NK-92 treated with Interleukin-12 subunit alpha and Interleukin-12 subunit beta, amount 100 ng/mL, for 24 hours (cell line): ENCODE results near the gene PTBP3.
"Not testable (repeated sequence)": the region's sequence is repeated elsewhere in the genome, so short reads cannot be mapped to it uniquely, and the experiment has no call there.

Experiments used
- DNase-seq: peaks from one replicate; lab custom pipeline; 2025; lab: John Stamatoyannopoulos, UW

PTBP3 gene

DNA sequence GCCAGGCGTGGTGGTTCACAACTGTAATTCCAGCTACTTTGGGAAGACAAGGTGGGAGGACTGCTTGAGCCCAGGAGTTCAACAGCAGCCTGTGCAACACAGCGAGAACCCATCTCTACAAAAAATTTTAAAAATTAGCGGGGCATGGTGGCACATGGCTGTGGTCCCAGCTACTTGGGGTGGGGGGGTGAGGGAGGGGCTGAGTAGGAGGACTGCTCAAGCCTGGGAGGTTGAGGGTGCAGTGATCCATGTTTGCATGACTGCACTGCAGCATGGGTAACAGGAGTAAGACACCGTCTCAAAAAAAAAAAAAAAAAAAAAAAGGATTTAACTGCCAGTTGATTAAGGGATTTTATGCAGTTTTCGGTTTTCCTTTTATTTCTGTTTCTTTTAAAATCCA, 65.0 kb downstream of the PTBP3 start:
- no peak for DNase-seq

- not testable (repeated sequence) for DNase-seq
Observed at GRCh38 chr9:112267086-112267485, 66.3 kb downstream of the PTBP3 start.

- no peak for DNase-seq
Observed at GRCh38 chr9:112265391-112265790, 68.0 kb downstream of the PTBP3 start.

DNA sequence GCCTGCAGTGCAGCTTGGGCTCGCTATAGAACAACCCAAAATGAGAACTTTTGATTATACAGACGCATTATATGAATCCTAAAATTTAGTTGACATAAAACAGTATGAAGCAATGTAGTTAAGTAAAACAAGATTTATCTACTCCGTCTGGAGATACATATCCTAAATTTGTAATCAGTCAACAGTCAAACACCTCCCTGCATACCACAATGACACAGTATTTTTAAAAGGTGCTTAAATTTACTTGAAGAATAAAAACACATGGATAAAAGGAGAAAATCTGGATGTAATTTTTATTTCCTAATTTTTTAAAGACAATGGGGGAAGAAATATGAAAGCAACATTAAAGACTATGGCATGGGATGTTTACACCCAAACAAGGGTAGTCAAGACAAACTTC, 70.8 kb downstream of the PTBP3 start:
- no peak for DNase-seq

GRCh38 chr9:112261133-112261532, 72.3 kb downstream of the PTBP3 start:
- no peak for DNase-seq

DNA sequence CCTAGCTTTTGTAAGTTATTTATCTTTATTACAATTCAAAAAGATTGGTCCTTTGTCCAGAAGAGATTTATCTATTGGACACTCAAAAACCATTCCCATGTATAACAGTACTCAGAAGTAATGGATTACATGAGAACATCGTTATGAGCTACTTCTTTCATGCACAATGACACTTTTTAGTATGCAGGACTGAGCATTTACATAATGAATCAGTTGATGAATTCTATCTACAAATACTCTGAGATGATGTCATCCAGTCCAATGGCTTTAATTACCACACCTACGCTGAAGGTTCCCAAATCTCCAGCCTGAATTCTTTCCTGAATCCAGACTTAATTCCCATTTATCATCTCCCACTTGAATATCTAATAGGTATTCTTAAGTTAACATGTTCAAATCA, 75.3 kb downstream of the PTBP3 start:
- DNase-seq: no peak

GRCh38 chr9:112252194-112252593, 81.2 kb downstream of the PTBP3 start:
- no peak for DNase-seq

DNA sequence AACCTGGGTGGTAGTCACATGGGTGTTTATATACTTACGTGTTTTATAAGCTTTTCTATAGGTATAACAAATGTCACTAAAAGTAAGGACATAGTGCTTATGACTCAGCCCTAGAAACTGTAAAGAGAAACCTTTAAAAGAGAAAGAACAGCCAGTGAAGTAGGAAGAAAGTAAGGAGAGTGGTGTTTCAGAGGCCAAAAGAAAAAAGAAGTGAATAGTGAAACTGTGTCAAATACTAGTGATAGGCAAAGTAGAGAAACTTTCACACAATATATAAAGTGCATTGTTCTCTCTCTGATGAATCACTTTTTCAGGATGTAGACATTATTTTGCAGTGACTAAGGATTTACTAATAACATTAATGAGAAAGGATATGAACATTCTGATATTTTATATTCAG, 84.1 kb downstream of the PTBP3 start:
- no peak for DNase-seq

GRCh38 chr9:112248722-112249121, 84.7 kb downstream of the PTBP3 start:
- DNase-seq: no peak

DNA sequence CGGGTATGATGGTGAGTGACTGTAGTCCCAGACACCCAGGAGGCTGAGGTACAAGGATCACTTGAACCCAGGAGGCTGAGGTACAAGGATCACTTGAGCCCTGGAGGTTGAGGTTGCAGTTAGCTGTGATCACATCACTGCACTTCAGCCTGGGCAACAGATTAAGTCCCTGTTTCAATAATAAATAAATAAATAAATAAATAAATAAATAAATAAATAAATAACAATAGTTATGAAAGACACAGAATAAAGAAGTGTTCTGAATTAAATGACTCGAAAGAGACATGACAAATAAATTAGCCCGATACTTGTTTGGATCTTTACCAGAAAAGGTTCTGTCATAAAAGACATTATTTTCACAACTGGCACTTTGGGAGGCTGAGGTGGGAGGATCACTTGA, 86.3 kb downstream of the PTBP3 start:
- DNase-seq: no peak

DNA sequence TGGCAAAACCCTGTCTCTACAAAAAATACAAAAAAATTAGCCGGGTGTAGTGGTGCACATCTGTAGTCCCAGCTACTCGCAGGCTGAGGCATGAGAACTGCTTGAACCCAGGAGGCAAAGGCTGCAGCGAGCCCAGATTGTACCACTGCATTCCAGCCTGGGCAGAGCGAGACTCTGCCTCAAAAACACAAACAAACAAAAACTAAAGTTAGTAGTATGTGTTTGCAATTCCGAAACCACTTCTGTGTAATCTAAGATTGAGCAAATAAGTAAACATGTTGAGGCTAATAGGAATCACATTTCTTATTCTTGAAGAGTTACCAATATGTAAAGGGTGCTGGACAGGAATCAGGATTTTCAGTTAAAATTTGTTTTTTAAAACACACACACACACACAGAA, 88.3 kb downstream of the PTBP3 start:
- DNase-seq: no peak

DNA sequence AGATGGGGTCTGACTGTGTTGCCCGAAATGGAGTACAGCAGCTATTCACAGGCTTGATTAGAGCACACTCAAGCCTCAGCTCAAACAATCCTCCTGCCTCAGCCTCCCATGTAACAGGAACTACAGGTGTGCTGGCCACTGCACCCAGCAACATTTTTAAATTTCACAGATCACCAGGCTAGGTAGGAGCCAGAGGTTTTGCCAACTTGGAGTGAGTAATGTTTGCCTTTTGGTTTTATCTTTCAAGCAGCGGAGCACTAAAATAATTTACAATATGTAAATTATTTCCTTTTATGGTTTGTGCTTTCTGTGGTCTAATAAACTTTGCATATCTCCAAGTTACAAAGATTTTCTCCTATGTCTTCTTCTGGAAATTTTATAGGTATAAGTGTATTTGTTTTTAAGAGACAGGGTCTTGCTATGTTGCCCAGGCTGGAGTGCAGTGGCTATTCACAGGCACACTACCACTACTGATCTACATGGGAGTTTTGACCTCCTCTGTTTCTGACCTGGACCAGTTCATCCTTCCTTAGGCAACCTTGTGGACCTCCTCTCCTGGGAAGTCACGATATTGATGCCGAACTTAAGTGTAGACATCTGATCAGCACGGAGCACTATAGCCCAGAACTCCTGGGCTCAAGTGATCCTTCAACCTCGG, 91.1 kb downstream of the PTBP3 start:
- no peak for DNase-seq

DNA sequence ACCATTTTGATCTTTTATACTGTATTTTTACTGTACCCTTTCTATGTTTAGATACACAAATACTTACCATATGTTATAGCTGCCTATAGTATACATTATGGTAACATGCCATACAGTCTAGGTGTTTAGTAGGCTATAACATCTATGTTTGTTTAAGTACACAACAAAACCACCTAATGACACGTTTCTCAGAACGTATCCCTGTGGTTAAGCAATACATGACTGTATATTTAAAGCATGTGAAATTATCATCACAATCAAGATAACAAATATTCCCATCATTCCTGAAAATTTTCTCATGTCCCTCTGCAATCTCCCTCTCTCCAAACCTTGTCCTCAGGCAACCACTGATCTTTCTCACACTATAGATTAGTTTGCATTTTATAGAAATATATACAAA, 91.9 kb downstream of the PTBP3 start:
- no peak for DNase-seq

DNA sequence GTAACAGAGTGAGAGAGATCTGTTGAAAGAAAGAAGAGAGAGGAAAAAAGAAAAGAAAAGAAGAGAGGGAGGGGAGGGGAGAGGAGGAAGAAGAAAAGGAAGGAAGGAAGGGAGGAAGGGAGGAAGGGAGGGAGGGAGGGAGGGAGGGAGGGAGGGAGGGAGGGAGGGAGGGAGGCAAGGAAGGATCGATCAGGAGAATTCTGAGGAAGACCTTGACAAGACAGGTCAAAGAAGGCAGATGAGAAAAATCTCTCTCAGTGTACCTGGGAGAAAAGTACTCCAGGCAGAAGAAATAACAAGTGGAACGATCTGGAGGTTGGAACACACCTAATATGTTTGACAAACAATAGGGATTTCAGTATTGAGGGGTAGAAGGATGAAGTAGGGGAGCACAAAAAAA, 93.7 kb downstream of the PTBP3 start:
- DNase-seq: no peak

- DNase-seq: no peak
Observed at GRCh38 chr9:112239284-112239683, 94.1 kb downstream of the PTBP3 start.

GRCh38 chr9:112234779-112235178, 98.6 kb downstream of the PTBP3 start:
- no peak for DNase-seq

- no peak for DNase-seq
Observed at GRCh38 chr9:112233769-112234168, 99.7 kb downstream of the PTBP3 start.

GRCh38 chr9:112232233-112232632, 101.2 kb downstream of the PTBP3 start:
- DNase-seq: no peak

DNA sequence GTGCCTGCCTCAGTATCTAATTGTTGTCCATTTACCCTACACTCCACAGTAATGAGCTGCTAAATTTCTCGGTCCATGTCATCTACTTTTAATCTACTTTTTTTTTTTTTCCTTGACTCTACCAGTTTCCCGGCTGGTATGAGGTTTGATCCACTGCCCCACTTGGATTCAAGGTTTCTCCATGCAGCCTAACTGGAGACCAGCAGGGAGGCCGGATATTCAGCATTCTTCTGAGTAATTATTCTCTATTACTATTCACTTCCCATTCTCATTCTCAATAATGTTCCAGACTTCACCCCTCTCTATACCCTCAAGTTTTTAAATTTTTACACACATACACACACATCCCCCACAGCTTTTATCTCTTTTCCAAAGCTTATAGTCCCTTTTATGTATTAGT, 107.3 kb downstream of the PTBP3 start:
- no peak for DNase-seq

DNA sequence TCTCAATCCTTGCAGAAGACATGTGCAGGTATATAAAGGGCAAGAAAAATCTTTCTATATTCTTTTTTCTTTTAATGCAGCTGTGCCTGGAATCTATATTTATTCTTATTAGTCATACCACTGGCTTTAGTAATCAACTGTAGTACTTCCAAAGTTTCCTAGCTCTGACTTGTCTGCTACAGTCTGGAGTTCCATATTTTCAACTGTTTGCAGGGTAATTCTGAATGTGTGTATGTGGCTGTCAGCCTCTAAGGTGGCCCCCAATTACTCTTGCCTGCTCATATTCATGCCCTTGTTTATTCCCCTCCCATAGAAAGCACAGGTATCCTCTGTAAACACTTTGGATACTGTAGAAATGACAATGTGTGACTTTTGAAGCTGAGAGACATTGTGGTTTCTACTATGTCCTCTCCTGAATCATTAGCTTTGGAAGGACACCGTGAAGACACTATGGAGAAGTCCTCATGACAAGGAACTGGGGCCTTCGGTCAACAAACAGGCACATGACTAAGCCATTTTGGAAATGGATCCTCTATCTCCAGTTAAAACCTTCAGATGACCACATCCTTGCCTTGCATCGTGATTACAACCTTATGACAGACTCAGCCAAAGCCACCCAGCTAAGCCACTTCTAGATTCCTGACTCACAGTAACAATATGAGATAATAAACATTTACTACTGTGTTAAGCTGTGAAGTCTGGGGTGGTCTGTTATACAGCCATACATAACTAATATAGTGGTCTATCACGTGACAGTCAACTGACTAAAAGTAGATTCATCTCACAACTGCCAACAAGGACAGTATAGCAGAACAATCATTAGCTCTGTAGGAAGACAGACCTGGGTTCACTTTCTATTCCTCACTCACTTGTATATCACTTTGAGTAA, 108.8 kb downstream of the PTBP3 start:
- DNase-seq: no peak

GRCh38 chr9:112218908-112219307, 114.5 kb downstream of the PTBP3 start:
- DNase-seq: no peak

GRCh38 chr9:112212926-112213325, 120.5 kb downstream of the PTBP3 start:
- DNase-seq: no peak

DNA sequence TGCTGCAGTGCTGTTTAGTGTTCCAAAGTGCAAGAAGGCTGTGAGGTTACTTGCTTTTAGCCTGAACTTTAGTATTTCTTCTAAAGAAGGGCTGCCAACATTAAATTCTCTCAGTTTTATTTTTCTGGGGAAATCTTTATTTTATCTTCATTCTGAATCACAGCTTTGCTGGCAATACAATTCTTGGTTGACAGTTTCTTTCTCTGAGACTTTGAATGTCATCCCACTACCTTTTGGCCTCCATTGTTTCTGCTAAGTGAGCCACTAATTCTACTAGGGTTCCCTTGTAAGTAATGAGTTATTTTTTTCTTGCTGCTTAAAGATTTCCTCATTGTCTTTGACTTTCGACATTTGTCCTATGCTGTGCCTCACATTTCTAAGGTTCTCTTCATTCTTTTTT, 126.0 kb downstream of the PTBP3 start:
- DNase-seq: no peak

DNA sequence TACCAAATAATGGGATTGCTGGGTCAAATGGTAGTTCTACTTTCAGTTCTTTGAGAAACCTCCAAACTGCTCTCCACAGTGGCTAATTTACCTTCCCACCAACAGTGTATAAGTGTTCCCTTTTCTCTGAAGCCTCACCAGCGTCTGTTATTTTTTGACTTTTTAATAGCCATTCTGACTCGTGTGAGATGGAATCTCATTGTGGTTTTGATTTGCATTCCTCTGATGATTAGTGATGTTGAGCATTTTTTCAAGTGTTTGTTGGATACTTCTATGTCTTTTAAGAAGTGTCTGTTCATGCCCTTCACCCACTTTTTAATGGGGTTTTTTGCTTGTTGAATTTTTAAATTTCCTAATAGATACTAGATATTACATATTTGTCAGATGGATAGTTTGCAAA, 129.9 kb downstream of the PTBP3 start:
- DNase-seq: no peak
